ENCODE results near the gene MRPL16.

Gene MRPL16

GRCh38 chr11:59801160-59801706, 9.3 kb downstream of the MRPL16 start:
- no peak overlapping the region for H3K4me3 ChIP-seq (replicated peaks; ENCODE audit: low read depth, low read length)
- TF ChIP-seq, protein P1, sequence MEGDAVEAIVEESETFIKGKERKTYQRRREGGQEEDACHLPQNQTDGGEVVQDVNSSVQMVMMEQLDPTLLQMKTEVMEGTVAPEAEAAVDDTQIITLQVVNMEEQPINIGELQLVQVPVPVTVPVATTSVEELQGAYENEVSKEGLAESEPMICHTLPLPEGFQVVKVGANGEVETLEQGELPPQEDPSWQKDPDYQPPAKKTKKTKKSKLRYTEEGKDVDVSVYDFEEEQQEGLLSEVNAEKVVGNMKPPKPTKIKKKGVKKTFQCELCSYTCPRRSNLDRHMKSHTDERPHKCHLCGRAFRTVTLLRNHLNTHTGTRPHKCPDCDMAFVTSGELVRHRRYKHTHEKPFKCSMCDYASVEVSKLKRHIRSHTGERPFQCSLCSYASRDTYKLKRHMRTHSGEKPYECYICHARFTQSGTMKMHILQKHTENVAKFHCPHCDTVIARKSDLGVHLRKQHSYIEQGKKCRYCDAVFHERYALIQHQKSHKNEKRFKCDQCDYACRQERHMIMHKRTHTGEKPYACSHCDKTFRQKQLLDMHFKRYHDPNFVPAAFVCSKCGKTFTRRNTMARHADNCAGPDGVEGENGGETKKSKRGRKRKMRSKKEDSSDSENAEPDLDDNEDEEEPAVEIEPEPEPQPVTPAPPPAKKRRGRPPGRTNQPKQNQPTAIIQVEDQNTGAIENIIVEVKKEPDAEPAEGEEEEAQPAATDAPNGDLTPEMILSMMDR (IDR thresholded peaks at IDR 0.05; ENCODE audit: low read length, missing control alignments), result no peak
- DNase-seq (ENCODE audit: low read depth), result no peak

DNA sequence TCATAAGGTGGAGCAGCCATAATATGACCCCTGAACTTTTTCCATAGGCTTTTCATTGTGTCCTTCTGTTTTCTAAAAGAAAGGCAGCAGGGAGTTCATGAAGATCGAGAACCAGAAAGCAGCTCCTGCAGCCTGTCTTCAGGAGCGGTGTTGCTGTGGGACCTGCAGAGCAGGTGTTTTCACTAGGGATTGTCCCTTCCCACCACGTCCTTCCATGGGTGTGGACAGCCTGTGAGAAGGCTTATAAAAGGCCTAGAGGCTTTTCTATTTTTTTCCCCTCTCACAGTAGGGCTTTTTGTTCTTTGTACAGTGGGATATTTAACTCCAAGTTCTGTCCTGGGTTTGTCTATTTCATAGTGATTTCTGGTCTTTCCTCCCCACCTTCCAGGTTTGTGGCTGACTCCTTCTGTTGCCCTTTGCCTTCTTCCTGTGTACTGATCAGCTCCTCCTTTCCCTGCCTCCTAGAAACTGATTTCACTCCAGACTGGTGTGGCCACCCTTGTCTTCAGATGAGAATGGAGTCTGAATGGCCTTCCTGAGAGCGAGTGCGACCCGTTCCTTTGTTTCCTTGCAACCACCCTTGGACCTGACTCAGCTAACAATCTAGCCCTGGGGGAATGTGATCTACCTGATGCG, 10.1 kb downstream of the MRPL16 start:
- H3K4me3 ChIP-seq (replicated peaks; ENCODE audit: low read depth, low read length), result no peak overlapping the region
- DNase-seq (ENCODE audit: low read depth), result no peak
- TF ChIP-seq, protein P1 (IDR thresholded peaks at IDR 0.05; ENCODE audit: low read length, missing control alignments), result no peak

DNA sequence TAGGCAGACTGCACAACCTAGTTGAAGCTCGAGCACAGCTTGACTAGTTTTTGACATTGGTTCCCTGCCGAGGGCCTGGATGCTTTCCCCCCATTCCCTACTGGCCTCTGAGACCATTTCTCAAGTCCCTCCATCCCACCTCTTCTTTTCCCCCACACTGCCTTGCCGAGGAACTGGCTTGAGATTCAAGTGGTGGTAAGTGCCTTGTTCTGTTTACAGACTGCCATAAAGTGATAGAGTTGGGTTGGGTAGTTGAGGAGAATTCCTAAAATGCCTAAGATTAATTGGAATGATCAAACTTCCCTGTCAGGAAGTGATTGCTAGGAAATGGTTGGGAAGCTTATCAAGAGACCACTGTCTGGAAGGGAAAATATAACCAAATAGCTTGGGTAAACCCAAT, 16.2 kb downstream of the MRPL16 start:
- no peak for DNase-seq (ENCODE audit: low read depth)
- no peak overlapping the region for H3K4me3 ChIP-seq (replicated peaks; ENCODE audit: low read depth, low read length)
- TF ChIP-seq, protein P1 (IDR thresholded peaks at IDR 0.05; ENCODE audit: low read length, missing control alignments), result no peak

DNA sequence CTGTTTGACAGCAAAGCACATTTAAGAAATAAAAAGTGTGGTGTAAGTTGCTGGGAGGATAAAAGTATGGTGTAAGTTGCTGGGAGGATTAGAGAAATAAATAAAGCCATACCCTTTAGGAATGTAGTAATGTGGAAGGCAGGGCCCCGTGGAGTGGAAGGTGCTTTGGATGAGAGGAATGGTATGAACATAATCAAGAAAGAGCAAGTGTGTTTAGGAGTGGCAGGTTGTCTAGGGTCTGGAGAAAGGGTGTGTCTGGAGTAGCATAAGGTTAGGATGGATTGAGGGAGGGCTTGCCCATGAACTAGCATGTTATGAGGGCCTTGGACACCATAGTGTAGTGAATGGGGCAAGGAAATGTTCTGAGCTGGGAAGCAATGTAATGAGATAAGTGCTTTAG, 18.1 kb downstream of the MRPL16 start:
- TF ChIP-seq, protein P1 (IDR thresholded peaks at IDR 0.05; ENCODE audit: low read length, missing control alignments), result no peak
- H3K4me3 ChIP-seq (replicated peaks; ENCODE audit: low read depth, low read length), result no peak overlapping the region
- DNase-seq (ENCODE audit: low read depth), result no peak

DNA sequence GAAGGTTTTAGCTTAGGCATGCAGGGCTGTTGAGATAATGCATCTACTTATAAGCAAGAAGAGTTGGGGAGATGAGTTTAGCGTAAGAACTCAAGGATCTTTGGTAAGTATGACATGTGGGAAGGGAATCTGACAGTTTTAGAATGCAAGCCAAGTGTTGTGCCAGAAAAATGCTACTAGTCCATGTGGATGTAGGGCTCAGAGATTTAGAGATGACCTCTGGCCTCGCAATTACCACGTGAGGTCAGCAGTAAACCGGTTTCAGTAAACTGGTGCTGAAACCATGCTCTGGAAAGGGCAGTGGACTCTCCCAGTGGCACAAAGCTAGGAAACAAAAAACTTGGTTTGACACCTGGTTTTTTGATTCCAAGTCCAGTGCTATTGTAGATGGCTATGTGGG, 18.9 kb downstream of the MRPL16 start:
- no peak overlapping the region for H3K4me3 ChIP-seq (replicated peaks; ENCODE audit: low read depth, low read length)
- TF ChIP-seq, protein P1 (IDR thresholded peaks at IDR 0.05; ENCODE audit: low read length, missing control alignments), result no peak
- no peak for DNase-seq (ENCODE audit: low read depth)

GRCh38 chr11:59787816-59788215, 22.8 kb downstream of the MRPL16 start:
- DNase-seq (ENCODE audit: low read depth), result peak; percentile 90
- TF ChIP-seq, protein P1 (IDR thresholded peaks at IDR 0.05; ENCODE audit: low read length, missing control alignments), result no peak
- H3K4me3 ChIP-seq (replicated peaks; ENCODE audit: low read depth, low read length), result no peak overlapping the region

GRCh38 chr11:59787255-59787588, 23.4 kb downstream of the MRPL16 start:
- DNase-seq (ENCODE audit: low read depth), result no peak
- H3K4me3 ChIP-seq (replicated peaks; ENCODE audit: low read depth, low read length), result no peak overlapping the region
- TF ChIP-seq, protein P1 (IDR thresholded peaks at IDR 0.05; ENCODE audit: low read length, missing control alignments), result no peak

Data from fibroblast of pulmonary artery (primary cell).